ENCODE results near the gene ITGA3. TPM values are rescaled to one million over a fixed set of nuclear protein-coding genes. Genes with fewer than 3 reads are reported as not detected.
"Not testable (repeated sequence)": the region's sequence is repeated elsewhere in the genome, so short reads cannot be mapped to it uniquely, and the experiment has no call there.

The ITGA3 gene
- total RNA-seq, 1 donor from 2014 or later: 212 TPM

DNA sequence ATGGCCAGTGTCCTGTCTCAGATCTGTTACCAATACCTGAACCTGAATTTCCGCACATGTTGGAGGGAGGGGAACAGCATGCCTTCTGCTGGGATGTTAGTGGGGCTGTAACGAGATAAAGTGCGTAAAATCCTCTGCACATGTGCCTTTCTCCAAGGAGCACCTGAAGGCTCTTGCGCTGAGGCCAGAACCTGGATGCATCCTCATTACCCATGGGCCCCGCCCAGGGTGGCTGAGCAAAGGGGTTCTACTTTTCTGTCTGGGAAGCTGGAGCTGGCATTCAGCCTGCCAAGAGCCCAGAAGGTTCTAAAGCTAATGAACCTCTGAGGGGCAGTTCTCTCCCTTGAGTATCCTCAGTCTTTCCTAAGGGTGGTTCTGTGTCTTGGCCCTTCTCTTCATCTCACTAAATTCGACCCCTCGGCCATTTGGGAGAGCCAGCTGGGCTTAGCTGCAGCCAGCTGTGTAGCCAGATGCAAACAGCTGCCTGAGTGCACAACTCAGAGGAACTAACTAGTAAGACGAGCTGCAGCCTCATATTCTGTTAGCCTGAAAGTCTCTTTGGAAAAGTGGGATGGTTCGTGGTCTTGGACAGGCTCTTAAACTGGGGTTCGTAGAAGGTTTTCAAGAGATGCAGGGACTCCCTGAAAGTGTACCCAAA is 2.5 kb downstream of the ITGA3 start:
- peak overlapping the region; percentile 90 for H3K4me3 ChIP-seq
- no peaks in the 10 kb centered on the region for H3K9me3 ChIP-seq
- H3K27ac ChIP-seq: peak overlapping the region; percentile 8
- H3K36me3 ChIP-seq: no peaks in the 10 kb centered on the region
- ATAC-seq: no peak
- peaks cover 73% of the 10 kb centered on the region for H3K4me1 ChIP-seq
- intact Hi-C loops (cut with DNase I): no loop called here
- DNase-seq: no peak
- TF ChIP-seq CTCF (IDR thresholded peaks at IDR 0.05): no peak
- no peaks in the 10 kb centered on the region for H3K27me3 ChIP-seq

GRCh38 chr17:50059256-50059655 is 3.3 kb downstream of the ITGA3 start:
- DNase-seq (no peak), ATAC-seq (no peak)
- Histone ChIP-seq H3K9me3 (no peaks in the 10 kb centered on the region), H3K27me3 (no peaks in the 10 kb centered on the region), H3K27ac (peak overlapping the region; percentile 8), H3K36me3 (no peaks in the 10 kb centered on the region), H3K4me3 (peak overlapping the region; percentile 90), H3K4me1 (peaks cover 73% of the 10 kb centered on the region)
- intact Hi-C loops (cut with DNase I): no loop called here
- TF ChIP-seq CTCF (IDR thresholded peaks at IDR 0.05): no peak

GRCh38 chr17:50059759-50060273 is 3.9 kb downstream of the ITGA3 start:
- no peak for TF ChIP-seq CTCF (IDR thresholded peaks at IDR 0.05)
- DNase-seq (no peak), ATAC-seq (no peak)
- Histone ChIP-seq H3K9me3 (no peaks in the 10 kb centered on the region), H3K27ac (peak overlapping the region; percentile 8), H3K27me3 (no peaks in the 10 kb centered on the region), H3K4me1 (peaks cover 73% of the 10 kb centered on the region), H3K4me3 (no peak overlapping the region), H3K36me3 (no peaks in the 10 kb centered on the region)
- intact Hi-C loops (cut with DNase I): no loop called here

DNA sequence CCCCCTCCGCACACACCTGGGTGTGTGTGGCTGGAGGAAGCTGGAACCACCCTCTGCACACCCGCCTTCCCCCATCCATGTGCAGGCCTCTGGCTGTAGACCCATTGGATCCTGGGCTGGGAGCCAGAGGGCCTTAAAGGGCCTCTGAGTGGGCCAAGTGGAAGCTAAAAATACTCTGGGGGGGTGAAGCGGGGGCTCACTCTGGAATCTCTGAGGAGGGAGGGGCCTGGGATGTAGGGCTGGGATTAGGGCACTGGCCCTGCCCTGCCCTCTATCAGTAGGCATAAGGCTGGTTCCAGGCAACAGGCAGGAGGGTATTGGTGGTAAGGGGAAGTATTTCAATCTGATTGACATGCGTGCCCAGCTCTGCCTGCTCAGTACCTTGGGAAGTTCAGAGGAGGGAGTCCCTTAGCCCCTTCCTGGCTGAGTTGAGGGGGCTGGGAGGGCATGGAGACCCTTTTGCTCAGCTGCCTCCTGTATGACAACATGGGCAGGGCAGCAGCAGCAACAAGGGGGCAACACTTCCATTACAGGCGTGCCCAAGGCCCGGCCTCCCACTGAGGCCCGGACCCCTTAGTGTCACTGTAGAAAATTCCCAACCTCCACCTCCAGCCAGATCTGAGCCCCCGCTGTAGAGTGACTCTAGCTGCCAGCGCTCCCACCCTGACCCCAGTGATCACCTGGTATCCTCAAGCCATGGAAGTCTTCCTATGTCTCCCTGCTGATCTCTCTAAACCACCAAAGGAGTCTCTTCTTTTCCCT is 5.2 kb downstream of the ITGA3 start:
- intact Hi-C loops (cut with DNase I): no loop called here
- H3K4me3 ChIP-seq: no peak overlapping the region

GRCh38 chr17:50061713-50062045 is 5.8 kb downstream of the ITGA3 start:
- H3K36me3 ChIP-seq; H3K27me3 ChIP-seq; H3K9me3 ChIP-seq; DNase-seq; intact Hi-C loops (cut with DNase I); ATAC-seq; H3K4me3 ChIP-seq: not testable (repeated sequence)
- Histone ChIP-seq H3K27ac (peak overlapping the region; percentile 85), H3K4me1 (peaks cover 79% of the 10 kb centered on the region)

More for the DNA sequence above, 5.2 kb downstream of the ITGA3 start:
- H3K4me1 ChIP-seq: peaks cover 79% of the 10 kb centered on the region
- peak; percentile 4 for TF ChIP-seq CTCF (IDR thresholded peaks at IDR 0.05)
- no peaks in the 10 kb centered on the region for H3K27me3 ChIP-seq
- DNase-seq: peak; percentile 92
- peak; percentile 69 for ATAC-seq
- peak overlapping the region; percentile 85 for H3K27ac ChIP-seq
- no peaks in the 10 kb centered on the region for H3K36me3 ChIP-seq
- H3K9me3 ChIP-seq: no peaks in the 10 kb centered on the region
